Hepatocyte (in vitro differentiated cells): Measurements from ENCODE around the gene DNAH7.

ENCODE experiments used
- CTCF ChIP-seq: fragments of 200-600 bp; sonication (generic); IDR thresholded peaks from 2 replicates; pipeline ENCODE4 v1.5.1; 2016; ENCODE audit warnings: antibody characterized with exemption, mild to moderate bottlenecking; ENCODE audit not compliant: poor library complexity
- EZH2 ChIP-seq: fragments of 200-600 bp; sonication (generic); IDR thresholded peaks from 2 replicates; pipeline ENCODE4 v1.6.1; 2016; ENCODE audit warnings: antibody characterized with exemption, mild to moderate bottlenecking, borderline replicate concordance
- EZH2phosphoT487 ChIP-seq: fragments of 200-600 bp; sonication (generic); IDR thresholded peaks from one replicate; pipeline ENCODE4 v1.6.1; 2018; ENCODE audit warnings: antibody characterized with exemption, mild to moderate bottlenecking, low read depth, moderate library complexity; ENCODE audit not compliant: unreplicated experiment, severe bottlenecking

GRCh38 chr2:196080526-196080925 lies 11.9 kb upstream of the DNAH7 start:
- TF ChIP-seq CTCF = no peak
- TF ChIP-seq EZH2 = no peak
- no peak for TF ChIP-seq EZH2phosphoT487
